AG04449 (cell line): ENCODE data around the gene SYNPR.

ENCODE experiments used
- CTCF ChIA-PET: fragments of 350-600 bp; formaldehyde crosslinking; extraction: SDS; loops from one replicate; lab custom pipeline; 2021; ENCODE audit warnings: antibody characterized with exemption; lab: Yijun Ruan, JAX
- POLR2A ChIA-PET: fragments of 400-600, 350-600 bp; formaldehyde crosslinking; extraction: SDS; loops from one replicate; lab custom pipeline; 2020; ENCODE audit warnings: antibody characterized with exemption, inconsistent platforms; lab: Yijun Ruan, JAX
- DNase-seq: peaks from one replicate; pipeline ENCODE4 v3.0.0-alpha.2; 2010; ENCODE audit warnings: low read depth, low spot score
- H3K4me3 ChIP-seq: 2 replicates; pipeline ENCODE4 v1.5.1; 2011; ENCODE audit warnings: low read depth, mild to moderate bottlenecking, control low read depth, low read length
- TF ChIP-seq, protein P1 (sequence below): IDR thresholded peaks from one replicate; pipeline ENCODE4 v1.5.1; 2011; ENCODE audit warnings: mild to moderate bottlenecking, moderate library complexity, low read length, control low read depth, inconsistent platforms; ENCODE audit not compliant: insufficient read depth; ENCODE audit errors: missing control alignments

Gene SYNPR

DNA sequence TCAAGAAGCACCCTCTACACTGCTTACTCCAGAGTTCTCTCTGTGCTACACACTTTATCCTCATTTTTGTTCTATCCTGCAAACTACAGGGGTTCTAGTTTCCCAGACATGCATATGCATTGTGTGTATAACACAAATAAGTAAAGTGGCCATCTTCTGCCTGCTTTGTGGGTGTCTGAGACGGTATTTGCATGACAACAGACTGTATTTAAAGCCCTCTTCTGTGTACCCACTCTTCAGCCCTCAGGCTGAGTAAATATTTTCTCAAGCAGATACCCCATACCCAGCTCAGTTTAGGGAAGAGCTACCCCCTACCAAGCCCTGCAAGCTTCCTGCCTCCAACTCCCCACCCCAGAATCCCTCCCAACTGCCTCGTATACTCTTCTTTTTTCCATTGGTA lies 31.7 kb downstream of the SYNPR start:
- CTCF ChIA-PET = no interaction called here
- TF ChIP-seq, protein P1, sequence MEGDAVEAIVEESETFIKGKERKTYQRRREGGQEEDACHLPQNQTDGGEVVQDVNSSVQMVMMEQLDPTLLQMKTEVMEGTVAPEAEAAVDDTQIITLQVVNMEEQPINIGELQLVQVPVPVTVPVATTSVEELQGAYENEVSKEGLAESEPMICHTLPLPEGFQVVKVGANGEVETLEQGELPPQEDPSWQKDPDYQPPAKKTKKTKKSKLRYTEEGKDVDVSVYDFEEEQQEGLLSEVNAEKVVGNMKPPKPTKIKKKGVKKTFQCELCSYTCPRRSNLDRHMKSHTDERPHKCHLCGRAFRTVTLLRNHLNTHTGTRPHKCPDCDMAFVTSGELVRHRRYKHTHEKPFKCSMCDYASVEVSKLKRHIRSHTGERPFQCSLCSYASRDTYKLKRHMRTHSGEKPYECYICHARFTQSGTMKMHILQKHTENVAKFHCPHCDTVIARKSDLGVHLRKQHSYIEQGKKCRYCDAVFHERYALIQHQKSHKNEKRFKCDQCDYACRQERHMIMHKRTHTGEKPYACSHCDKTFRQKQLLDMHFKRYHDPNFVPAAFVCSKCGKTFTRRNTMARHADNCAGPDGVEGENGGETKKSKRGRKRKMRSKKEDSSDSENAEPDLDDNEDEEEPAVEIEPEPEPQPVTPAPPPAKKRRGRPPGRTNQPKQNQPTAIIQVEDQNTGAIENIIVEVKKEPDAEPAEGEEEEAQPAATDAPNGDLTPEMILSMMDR = no peak
- POLR2A ChIA-PET = no interaction called here
- no peak for DNase-seq
- H3K4me3 ChIP-seq = no peak overlapping the region

DNA sequence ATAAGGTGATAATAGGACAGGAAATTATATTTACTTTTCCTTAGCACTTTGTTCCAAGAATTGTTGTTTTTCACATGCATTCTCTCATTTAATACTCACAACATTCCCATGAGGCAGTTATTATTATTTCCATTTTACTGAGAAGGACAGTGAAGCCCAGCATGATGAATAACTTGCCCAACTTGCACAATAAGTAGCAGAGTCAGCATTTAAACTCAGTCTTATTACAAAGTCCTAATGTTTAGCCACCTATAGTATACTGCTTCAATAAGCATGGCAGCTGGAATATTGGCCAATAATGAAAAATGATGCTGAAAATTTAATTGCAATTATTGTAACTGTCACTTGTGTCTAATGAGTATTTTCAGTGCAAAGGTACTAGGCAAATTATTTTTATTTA lies 45.7 kb downstream of the SYNPR start:
- ChIA-PET CTCF (no interaction called here), POLR2A (no interaction called here)
- H3K4me3 ChIP-seq = no peak overlapping the region
- no peak for DNase-seq
- TF ChIP-seq, protein P1 = no peak

DNA sequence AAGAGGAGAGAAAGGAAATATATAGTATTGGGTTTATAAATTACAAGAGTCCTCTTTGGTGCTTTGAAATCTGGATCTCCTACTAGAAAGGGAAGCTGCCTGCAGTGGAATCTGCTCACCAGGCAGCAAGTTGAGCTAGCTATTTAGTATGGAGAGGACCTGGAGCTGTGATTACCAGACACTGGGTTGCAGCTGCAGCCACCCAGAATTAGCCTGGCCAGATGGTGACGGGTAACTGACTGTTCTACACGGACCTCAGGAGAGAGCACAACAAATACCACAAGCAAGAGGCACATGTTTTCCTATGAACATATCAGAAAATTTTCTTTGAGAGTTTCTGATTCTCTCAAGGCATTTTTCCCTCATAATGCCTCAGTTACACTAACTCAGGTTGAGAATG lies 46.5 kb downstream of the SYNPR start:
- POLR2A ChIA-PET = no interaction called here

DNA sequence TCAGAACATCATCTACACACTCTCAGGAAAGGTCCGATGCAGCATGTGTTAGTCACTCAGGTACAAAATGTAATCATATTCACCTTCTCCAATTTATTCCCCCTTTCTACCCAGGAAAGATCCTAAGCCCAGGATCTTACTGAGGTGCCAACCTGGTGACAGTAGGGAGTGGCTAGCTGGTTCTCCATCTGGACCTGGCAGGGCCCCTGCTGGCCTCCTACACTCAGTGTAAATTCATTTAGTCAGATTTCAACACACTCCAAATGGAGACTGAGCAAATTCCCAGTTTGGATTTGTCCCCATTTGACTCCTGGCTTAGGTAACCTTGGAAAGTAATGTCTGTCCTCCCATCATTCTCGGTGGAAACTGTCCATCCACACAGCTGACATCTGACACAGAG lies 47.3 kb downstream of the SYNPR start:
- ChIA-PET CTCF (no interaction called here), POLR2A (no interaction called here)
- DNase-seq = no peak

More for the DNA sequence above, 46.5 kb downstream of the SYNPR start:
- H3K4me3 ChIP-seq = no peak overlapping the region
- DNase-seq = no peak
- TF ChIP-seq, protein P1 = no peak
- CTCF ChIA-PET = no interaction called here

DNA sequence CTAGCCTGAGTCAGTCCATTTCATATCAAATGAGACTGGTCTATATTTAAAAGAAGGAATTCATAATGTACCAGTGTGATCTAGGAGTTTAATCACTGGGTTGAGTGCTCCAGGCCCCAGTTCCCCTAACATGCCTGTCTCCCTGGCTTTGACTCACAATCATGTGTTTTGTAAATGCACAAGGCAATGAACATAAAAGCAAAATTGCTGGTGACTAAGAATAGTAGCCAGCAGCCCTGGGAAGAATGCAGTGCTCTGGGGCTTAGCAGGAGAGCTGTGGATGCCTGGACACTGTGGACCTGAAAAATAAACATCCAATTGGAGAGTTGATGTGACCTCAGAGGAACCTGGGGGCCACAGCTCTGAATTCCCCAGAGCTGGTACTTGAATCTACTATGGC lies 50.3 kb downstream of the SYNPR start:
- TF ChIP-seq, protein P1 = no peak
- CTCF ChIA-PET = no interaction called here
- POLR2A ChIA-PET = no interaction called here
- peak; percentile 31 for DNase-seq
- H3K4me3 ChIP-seq = no peak overlapping the region

More for the DNA sequence above, 47.3 kb downstream of the SYNPR start:
- H3K4me3 ChIP-seq = no peak overlapping the region
- TF ChIP-seq, protein P1 = no peak

DNA sequence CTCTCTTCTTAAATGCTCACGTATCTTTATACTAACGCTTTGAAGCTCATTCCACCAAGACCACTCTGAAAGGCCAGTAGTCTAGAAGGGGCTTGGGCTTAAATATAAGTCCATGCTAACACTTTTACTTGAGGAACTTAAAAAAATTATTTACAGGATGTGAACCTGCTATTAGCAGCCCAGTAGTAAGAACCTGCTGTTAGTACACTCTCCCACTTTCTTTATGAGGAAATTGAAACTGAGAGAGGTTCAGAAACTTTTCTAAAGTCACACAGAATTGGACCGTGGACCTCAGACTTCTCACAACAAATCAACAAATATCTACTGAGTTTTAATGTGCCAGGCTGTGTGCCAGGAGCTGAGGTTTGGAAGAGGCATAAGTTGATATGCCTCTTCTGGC lies 53.4 kb downstream of the SYNPR start:
- no peak for DNase-seq
- CTCF ChIA-PET = interaction anchor here (2.5 kb wide), 1 partner anchor 709 kb away, joined by 11 read pairs; no protein-coding TSS in a partner anchor
- POLR2A ChIA-PET = no interaction called here
- TF ChIP-seq, protein P1 = no peak
- H3K4me3 ChIP-seq = no peak overlapping the region
